ENCODE measurements around the gene PLSCR4. TPM values are rescaled to one million over a fixed set of nuclear protein-coding genes. Genes with fewer than 3 reads are reported as not detected.
"Not testable (repeated sequence)": the region's sequence is repeated elsewhere in the genome, so short reads cannot be mapped to it uniquely, and the experiment has no call there.

PLSCR4 gene
- polyA plus RNA-seq (2012; rRNA removed): 0.05 and 0.11 TPM in 2 replicates
- polyA plus RNA-seq (2012; cell fraction: cytosol; rRNA removed): 0.06 and 0.13 TPM in 2 replicates
- polyA plus RNA-seq (2012; cell fraction: nucleus; rRNA removed): 0.15 TPM in 2 replicates

GRCh38 chr3:146250449-146251382, at the start of gene PLSCR4:
Gene PLSCR4, minus strand, starts transcription at chr3:146251105. Its CDS starts 29,034 bp downstream, at chr3:146222071.
- peak within 1 kb of the TSS; percentile 74 for H2AFZ ChIP-seq (ENCODE audit: low read depth)
- no peak within 1 kb of the TSS for H3K27ac ChIP-seq (ENCODE audit: low read depth in 2 of 2, low read length in 1 of 2)
- ChIA-PET CTCF (no interaction called here), POLR2A (no interaction called here)
- H3K36me3 ChIP-seq (replicated peaks in 1 of 2; ENCODE audit: control insufficient read depth in 1 of 2, insufficient read depth in 2 of 2, low read length in 1 of 2): peaks cover 0 to 4% of the 10 kb centered on the region in 2 experiments
- no peaks in the 10 kb centered on the region for H4K20me1 ChIP-seq (ENCODE audit: insufficient read depth)
- H3K4me3 ChIP-seq (ENCODE audit: low read depth in 2 of 2, low read length in 1 of 2): peak within 1 kb of the TSS; percentile 49 to 70
- H3K4me1 ChIP-seq (ENCODE audit: control insufficient read depth in 1 of 2, insufficient read depth in 2 of 2, low read depth in 1 of 2, low read length in 1 of 2): no peaks in the 10 kb centered on the region; a peak in 1 of 4 replicates
- H3K9me3 ChIP-seq: no peaks in the 10 kb centered on the region
- no peaks in the 10 kb centered on the region for H3K79me2 ChIP-seq (ENCODE audit: insufficient read depth)
- H3K9me2 ChIP-seq: no peaks in the 10 kb centered on the region
- H3K9ac ChIP-seq: no peak within 1 kb of the TSS
- H3F3A ChIP-seq (replicated peaks; ENCODE audit: insufficient read depth): no peaks in the 10 kb centered on the region
- 1% methylated on average over 32 of the region's 78 CpGs for WGBS (ENCODE audit: low lambda C conversion rate)
- no peak for TF ChIP-seq USF2 (IDR thresholded peaks at IDR 0.05; ENCODE audit: borderline replicate concordance, low read depth, low read length)
- TF ChIP-seq ELF1 (IDR thresholded peaks at IDR 0.05): no peak
- no peak for TF ChIP-seq PBX3 (IDR thresholded peaks at IDR 0.05)
- no peak for TF ChIP-seq RXRA (IDR thresholded peaks at IDR 0.05; ENCODE audit: borderline replicate concordance, low read depth)
- TF ChIP-seq POLR2AphosphoS5 (IDR thresholded peaks at IDR 0.05; ENCODE audit: low read depth, low read length): no peak
- TF ChIP-seq MXI1 (IDR thresholded peaks at IDR 0.05; ENCODE audit: low read depth, low read length): no peak
- no peak for TF ChIP-seq CTCF (IDR thresholded peaks at IDR 0.05)
- no peak for TF ChIP-seq REST (IDR thresholded peaks at IDR 0.05; ENCODE audit: low read depth, low read length)
- TF ChIP-seq CHD2 (IDR thresholded peaks at IDR 0.05; ENCODE audit: low read length, partially characterized antibody): no peak
- TF ChIP-seq EP300 (IDR thresholded peaks at IDR 0.05; ENCODE audit: borderline replicate concordance in 1 of 2, low read depth in 1 of 2, low read length in 1 of 2): no peak
- DNase-seq: peak; percentile 19
- peak within 1 kb of the TSS; percentile 96 for H3K4me2 ChIP-seq
- peaks cover 14% of the 10 kb centered on the region; the same call in 1 of the 2 replicates for H3K27me3 ChIP-seq (ENCODE audit: insufficient read depth)

- POLR2A ChIA-PET; H3K36me3 ChIP-seq (replicated peaks in 1 of 2; ENCODE audit: control insufficient read depth in 1 of 2, insufficient read depth in 2 of 2, low read length in 1 of 2); H3F3A ChIP-seq (replicated peaks; ENCODE audit: insufficient read depth): not testable (repeated sequence)
Observed at GRCh38 chr3:146293401-146293800, 42.5 kb upstream of the PLSCR4 start.

More at GRCh38 chr3:146293401-146293800, 42.5 kb upstream of the PLSCR4 start:
- CTCF ChIA-PET; H3K9me2 ChIP-seq; H3K4me3 ChIP-seq (ENCODE audit: low read depth in 2 of 2, low read length in 1 of 2); H3K9ac ChIP-seq; H4K20me1 ChIP-seq (ENCODE audit: insufficient read depth); DNase-seq; H3K79me2 ChIP-seq (ENCODE audit: insufficient read depth); H3K4me1 ChIP-seq (ENCODE audit: control insufficient read depth in 1 of 2, insufficient read depth in 2 of 2, low read depth in 1 of 2, low read length in 1 of 2); H3K4me2 ChIP-seq; H2AFZ ChIP-seq (ENCODE audit: low read depth); H3K9me3 ChIP-seq; H3K27me3 ChIP-seq (ENCODE audit: insufficient read depth); H3K27ac ChIP-seq (ENCODE audit: low read depth in 2 of 2, low read length in 1 of 2): not testable (repeated sequence)
- 22% methylated on average over 6 of the region's 6 CpGs for WGBS (ENCODE audit: low lambda C conversion rate)
